ENCODE data around the gene SLC25A28. TPM values are rescaled to one million over a fixed set of nuclear protein-coding genes. Genes with fewer than 3 reads are reported as not detected.

SLC25A28 gene
- 27.6 to 30.4 TPM (median 29.2 TPM) in 5 replicates for total RNA-seq (2022; extraction: Qiagen RNA extraction; ENCODE audit: low read depth)

DNA sequence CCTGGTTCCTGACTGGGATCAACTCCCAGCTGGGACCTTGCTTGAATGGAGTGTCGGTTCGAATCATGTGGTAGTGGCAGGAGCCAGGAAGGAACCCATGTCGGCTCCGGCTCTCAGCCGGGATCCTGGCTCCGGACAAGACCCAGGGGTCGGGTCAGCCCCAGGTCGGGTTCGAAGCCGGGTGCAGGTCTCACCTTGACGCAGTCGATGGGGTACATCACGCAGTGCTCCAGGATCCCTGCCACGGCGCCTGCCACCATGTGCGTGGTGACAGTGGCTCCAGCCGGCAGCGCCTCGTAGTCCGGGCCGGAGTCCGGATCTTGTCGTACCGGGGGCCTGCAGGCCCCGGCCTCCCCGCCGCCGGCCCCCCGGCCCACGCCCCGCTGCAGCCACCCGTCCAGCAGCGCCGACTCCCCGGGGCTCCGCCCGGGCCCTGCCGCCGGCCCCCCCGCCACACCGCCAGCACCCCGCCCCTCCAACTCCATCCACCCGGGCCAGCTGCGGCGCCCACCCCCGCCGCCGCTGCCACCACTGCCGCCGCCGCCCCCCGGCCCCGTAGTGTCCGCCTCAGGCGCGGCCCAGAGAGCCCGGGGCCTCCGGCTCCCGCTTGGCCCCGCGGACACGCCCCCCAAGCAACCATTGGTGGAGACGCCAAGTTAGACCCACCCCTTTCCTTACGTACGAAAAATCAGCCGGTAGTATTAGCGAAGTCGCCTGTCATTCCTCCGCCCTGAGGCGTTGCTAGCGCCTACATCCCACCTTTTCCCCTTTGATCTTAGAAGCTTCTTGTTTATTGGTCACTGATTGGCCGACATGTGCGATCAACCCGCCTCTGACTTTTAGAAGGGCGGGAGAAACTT, at the start of gene SLC25A28:
Gene SLC25A28, minus strand, starts transcription at position 589 of the 860 bp plus-strand sequence. Its CDS starts 104 bp downstream, at position 485.

DNA sequence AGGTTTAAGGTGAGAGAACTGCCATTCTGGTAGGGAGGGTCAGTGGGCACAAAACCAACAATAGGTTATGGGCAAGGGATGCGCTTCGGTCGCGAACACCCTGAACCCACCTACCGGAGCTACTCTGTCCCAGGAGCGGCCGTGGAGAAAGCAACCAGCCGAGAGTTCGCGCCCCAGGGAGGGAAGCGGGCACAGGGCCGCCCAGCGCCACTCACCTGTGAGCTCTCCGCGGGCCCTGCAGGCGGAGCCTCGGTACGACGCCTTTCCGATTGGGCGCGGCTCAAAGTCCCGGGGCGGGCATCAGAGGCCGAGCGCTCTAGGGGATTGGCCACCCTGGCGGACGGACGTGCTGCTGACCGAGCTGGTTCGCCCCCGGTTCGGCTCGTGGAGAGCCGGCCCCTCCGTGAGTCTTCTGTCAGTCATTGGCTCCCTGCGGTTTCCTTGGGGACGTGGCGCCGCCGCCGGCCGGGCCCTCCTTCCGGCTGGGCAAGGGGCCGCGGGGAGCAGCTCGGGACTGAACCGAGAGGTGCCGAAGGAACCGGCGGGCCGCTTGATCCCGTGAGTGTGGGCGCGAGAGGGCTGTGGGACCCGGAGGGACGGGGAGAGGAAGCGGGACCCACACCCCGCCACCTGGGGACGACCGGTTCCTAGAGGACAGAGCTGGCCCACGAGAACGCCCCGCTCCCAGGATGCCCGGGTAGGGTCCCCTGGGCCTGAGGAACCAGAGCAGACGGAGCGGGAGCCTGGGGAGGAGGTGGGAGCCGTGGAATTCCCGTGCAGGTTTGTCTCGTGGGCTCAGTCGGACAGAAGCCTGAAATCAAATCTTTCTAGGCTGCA, 39.0 kb upstream of the SLC25A28 start, which contains the start of gene ENTPD7:
Gene ENTPD7, plus strand, starts transcription at position 479 of the 837 bp plus-strand sequence. CDS start 448 bp downstream, outside the sequence.

Other genes starting within 250 kb of the SLC25A28 start
- gene GOT1, start 189.8 kb downstream of the SLC25A28 start, total RNA-seq (2022; extraction: Qiagen RNA extraction; ENCODE audit: low read depth): 34.2 to 40.8 TPM (median 34.9 TPM) in 5 replicates
- 0.06 TPM in 1 of 5 replicates, not detected in the others for gene NKX2-3, start 87.5 kb downstream of the SLC25A28 start, total RNA-seq (2022; extraction: Qiagen RNA extraction; ENCODE audit: low read depth)
- 14.1 to 19.3 TPM (median 17.9 TPM) in 5 replicates for gene ENTPD7, start 39.1 kb upstream of the SLC25A28 start, total RNA-seq (2022; extraction: Qiagen RNA extraction; ENCODE audit: low read depth)
- 25.1 to 36.7 TPM (median 35.5 TPM) in 5 replicates for gene COX15, start 111.7 kb upstream of the SLC25A28 start, total RNA-seq (2022; extraction: Qiagen RNA extraction; ENCODE audit: low read depth)
- gene CUTC, start 111.8 kb upstream of the SLC25A28 start, total RNA-seq (2022; extraction: Qiagen RNA extraction; ENCODE audit: low read depth): 33.5 to 41.1 TPM (median 35.5 TPM) in 5 replicates
- gene ABCC2, start 162.2 kb upstream of the SLC25A28 start, total RNA-seq (2022; extraction: Qiagen RNA extraction; ENCODE audit: low read depth): 141 to 192 TPM (median 172 TPM) in 5 replicates

Measured in A549 treated with DMSO at 1 μM for 4 hours (cell line).